Measurements from ENCODE around the gene CDH11.

CDH11 gene

GRCh38 chr16:64907844-64908243, 214.0 kb downstream of the CDH11 start:
- H3K27ac ChIP-seq: no peak overlapping the region
- TF ChIP-seq CTCF (IDR thresholded peaks at IDR 0.05) (no peak), ZFX (IDR thresholded peaks at IDR 0.05; ENCODE audit: borderline replicate concordance) (no peak)

GRCh38 chr16:64903770-64904169, 218.1 kb downstream of the CDH11 start:
- H3K27ac ChIP-seq: no peak overlapping the region
- TF ChIP-seq ZFX (IDR thresholded peaks at IDR 0.05; ENCODE audit: borderline replicate concordance) (no peak), CTCF (IDR thresholded peaks at IDR 0.05) (no peak)

- no peak overlapping the region for H3K27ac ChIP-seq
- TF ChIP-seq ZFX (IDR thresholded peaks at IDR 0.05; ENCODE audit: borderline replicate concordance) (no peak), CTCF (IDR thresholded peaks at IDR 0.05) (no peak)
Measured at GRCh38 chr16:64900517-64900916, 221.3 kb downstream of the CDH11 start.

GRCh38 chr16:64900019-64900418, 221.8 kb downstream of the CDH11 start:
- no peak overlapping the region for H3K27ac ChIP-seq
- TF ChIP-seq ZFX (IDR thresholded peaks at IDR 0.05; ENCODE audit: borderline replicate concordance): no peak
- TF ChIP-seq CTCF (IDR thresholded peaks at IDR 0.05): no peak

GRCh38 chr16:64898159-64898558, 223.7 kb downstream of the CDH11 start:
- no peak overlapping the region for H3K27ac ChIP-seq
- no peak for TF ChIP-seq CTCF (IDR thresholded peaks at IDR 0.05)
- TF ChIP-seq ZFX (IDR thresholded peaks at IDR 0.05; ENCODE audit: borderline replicate concordance): no peak

Measured in 22Rv1 (cell line).